Stimulated activated CD4-positive, alpha-beta T cell treated with anti-CD3 and anti-CD28 coated beads, TNF-alpha, amount 100 ng/mL, for 1 hour (primary cell): Measurements from ENCODE around the gene HPN.

Experiments used
- DNase-seq, 3 donors: peaks; one replicate each; pipeline ENCODE4 v3.0.0-alpha.2; 2020; ENCODE audit warnings: low read depth in 3 of 3, low spot score in 1 of 3

The HPN gene

GRCh38 chr19:35060160-35060855 is 18.8 kb downstream of the HPN start:
- no peak for DNase-seq

GRCh38 chr19:35061583-35062373 is 20.3 kb downstream of the HPN start:
- no peak for DNase-seq

GRCh38 chr19:35062942-35063341 is 21.4 kb downstream of the HPN start:
- no peak for DNase-seq

- DNase-seq, result no peak
Observed at GRCh38 chr19:35063940-35064818, 22.7 kb downstream of the HPN start.

GRCh38 chr19:35065574-35065973 is 24.1 kb downstream of the HPN start:
- no peak for DNase-seq

- DNase-seq, result no peak
Observed at GRCh38 chr19:35066121-35066520, 24.6 kb downstream of the HPN start.

- peak; percentile 70 to 94 (median 74) for DNase-seq
Observed at GRCh38 chr19:35066691-35067563, 25.4 kb downstream of the HPN start.

GRCh38 chr19:35068941-35069634 is 27.6 kb downstream of the HPN start:
- DNase-seq, result no peak

GRCh38 chr19:35069696-35070095 is 28.2 kb downstream of the HPN start:
- DNase-seq, result no peak

- no peak for DNase-seq
Observed at GRCh38 chr19:35070471-35070870, 28.9 kb downstream of the HPN start.

- no peak for DNase-seq
Observed at GRCh38 chr19:35073516-35073915, 32.0 kb downstream of the HPN start.

GRCh38 chr19:35073941-35074340 is 32.4 kb downstream of the HPN start:
- no peak for DNase-seq

GRCh38 chr19:35074426-35075201 is 33.1 kb downstream of the HPN start:
- DNase-seq, result no peak

- DNase-seq, result no peak
Observed at GRCh38 chr19:35075202-35076025, 33.9 kb downstream of the HPN start.

- no peak for DNase-seq
Observed at GRCh38 chr19:35076026-35076370, 34.5 kb downstream of the HPN start.

- no peak for DNase-seq
Observed at GRCh38 chr19:35076657-35077056, 35.1 kb downstream of the HPN start.

GRCh38 chr19:35077411-35078223 is 36.1 kb downstream of the HPN start:
- DNase-seq, result no peak

- DNase-seq, result no peak
Observed at GRCh38 chr19:35079826-35080225, 38.3 kb downstream of the HPN start.
